ENCODE results near the gene HLA-E.

DNA sequence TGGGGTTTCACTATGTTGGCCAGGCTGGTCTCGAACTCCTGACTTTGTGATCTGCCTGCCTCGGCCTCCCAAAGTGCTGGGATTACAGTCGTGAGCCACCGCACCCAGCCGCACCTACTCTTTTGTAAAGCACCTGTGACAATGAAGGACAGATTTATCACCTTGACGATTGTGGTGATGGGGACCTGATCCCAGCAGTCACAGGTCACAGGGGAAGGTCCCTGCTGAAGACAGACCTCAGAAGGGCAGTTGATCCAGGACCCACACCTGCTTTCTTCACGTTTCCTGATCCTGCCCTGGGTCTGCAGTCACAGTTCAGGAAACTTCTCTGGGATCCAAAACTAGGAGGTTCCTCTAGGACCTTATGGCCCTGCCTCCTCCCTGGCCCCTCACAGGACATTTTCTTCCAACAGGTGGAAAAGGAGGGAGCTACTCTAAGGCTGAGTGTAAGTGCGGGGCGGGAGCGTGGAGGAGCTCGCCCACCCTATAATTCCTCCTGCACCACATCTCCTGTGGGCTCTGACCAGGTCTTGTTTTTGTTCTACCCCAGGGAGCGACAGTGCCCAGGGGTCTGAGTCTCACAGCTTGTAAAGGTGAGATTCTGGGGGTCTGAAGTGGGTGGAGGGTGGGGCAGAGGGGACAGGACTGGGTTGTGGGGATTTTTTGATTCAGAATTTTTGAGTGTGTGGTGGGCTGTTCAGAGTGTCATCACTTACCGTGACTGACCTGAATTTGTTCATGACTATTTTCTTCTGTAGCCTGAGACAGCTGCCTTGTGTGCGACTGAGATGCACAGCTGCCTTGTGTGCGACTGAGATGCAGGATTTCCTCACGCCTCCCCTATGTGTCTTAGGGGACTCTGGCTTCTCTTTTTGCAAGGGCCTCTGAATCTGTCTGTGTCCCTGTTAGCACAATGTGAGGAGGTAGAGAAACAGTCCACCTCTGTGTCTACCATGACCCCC, 3.0 kb downstream of the HLA-E start:
- TF ChIP-seq, protein P1, sequence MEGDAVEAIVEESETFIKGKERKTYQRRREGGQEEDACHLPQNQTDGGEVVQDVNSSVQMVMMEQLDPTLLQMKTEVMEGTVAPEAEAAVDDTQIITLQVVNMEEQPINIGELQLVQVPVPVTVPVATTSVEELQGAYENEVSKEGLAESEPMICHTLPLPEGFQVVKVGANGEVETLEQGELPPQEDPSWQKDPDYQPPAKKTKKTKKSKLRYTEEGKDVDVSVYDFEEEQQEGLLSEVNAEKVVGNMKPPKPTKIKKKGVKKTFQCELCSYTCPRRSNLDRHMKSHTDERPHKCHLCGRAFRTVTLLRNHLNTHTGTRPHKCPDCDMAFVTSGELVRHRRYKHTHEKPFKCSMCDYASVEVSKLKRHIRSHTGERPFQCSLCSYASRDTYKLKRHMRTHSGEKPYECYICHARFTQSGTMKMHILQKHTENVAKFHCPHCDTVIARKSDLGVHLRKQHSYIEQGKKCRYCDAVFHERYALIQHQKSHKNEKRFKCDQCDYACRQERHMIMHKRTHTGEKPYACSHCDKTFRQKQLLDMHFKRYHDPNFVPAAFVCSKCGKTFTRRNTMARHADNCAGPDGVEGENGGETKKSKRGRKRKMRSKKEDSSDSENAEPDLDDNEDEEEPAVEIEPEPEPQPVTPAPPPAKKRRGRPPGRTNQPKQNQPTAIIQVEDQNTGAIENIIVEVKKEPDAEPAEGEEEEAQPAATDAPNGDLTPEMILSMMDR (IDR thresholded peaks at IDR 0.05; ENCODE audit: insufficient read depth, low read length, poor library complexity, severe bottlenecking) = no peak
- TF ChIP-seq EZH2phosphoT487 (conservative IDR thresholded peaks at IDR 0.05; ENCODE audit: low read length) = no peak

All from SU-DHL-6 (cell line).